HepG2 (cell line): ENCODE data around the gene CYTH2.

ENCODE experiments used
- CHD4 ChIP-seq: fragments of 200-600 bp; sonication (generic); IDR thresholded peaks from 2 replicates; pipeline ENCODE4 v1.7.0; 2017; ENCODE audit warnings: mild to moderate bottlenecking, low read length, borderline replicate concordance
- FOSL1 ChIP-seq: sonication (generic); formaldehyde crosslinking; IDR thresholded peaks from 2 replicates; pipeline ENCODE4 v1.9.0; 2021; ENCODE audit warnings: missing genetic modification reagents, borderline replicate concordance
- GABPA ChIP-seq, 2 experiments: IDR thresholded peaks; 2 replicates each; pipeline ENCODE4 v1.6.1; 2011 to 2016; ENCODE audit warnings: low read depth in 2 of 2, low read length in 1 of 2, missing biosample characterization in 1 of 2, missing genetic modification characterization in 1 of 2
- GTF2F1 ChIP-seq: fragments of 150-350 bp; IDR thresholded peaks from 2 replicates; pipeline ENCODE4 v1.6.1; 2014; ENCODE audit warnings: low read length
- MXI1 ChIP-seq: IDR thresholded peaks from 3 replicates; pipeline ENCODE4 v1.6.1; 2012; ENCODE audit warnings: low read depth, low read length, inconsistent platforms, borderline replicate concordance
- POLR2A ChIP-seq, 2 experiments: IDR thresholded peaks; 2 replicates each; pipeline ENCODE4 v1.6.1; 2011; ENCODE audit warnings: low read depth in 2 of 2, low read length in 2 of 2, mild to moderate bottlenecking in 1 of 2, moderate library complexity in 1 of 2; ENCODE audit not compliant: insufficient read depth in 1 of 2
- YY1 ChIP-seq: IDR thresholded peaks from 2 replicates; pipeline ENCODE4 v1.6.1; 2011; ENCODE audit warnings: low read length, low read depth, moderate library complexity, mild to moderate bottlenecking; ENCODE audit not compliant: insufficient read depth, insufficient replicate concordance
- TF ChIP-seq, protein P1 (sequence below): sonication (generic); formaldehyde crosslinking; IDR thresholded peaks from 2 replicates; pipeline ENCODE4 v1.4.0; 2020; ENCODE audit warnings: low read depth, mild to moderate bottlenecking, missing genetic modification reagents

GRCh38 chr19:48487544-48487943 lies 18.4 kb downstream of the CYTH2 start:
- no peak for TF ChIP-seq YY1
- no peak for TF ChIP-seq MXI1
- TF ChIP-seq CHD4, result no peak
- TF ChIP-seq POLR2A (IDR thresholded peaks at IDR 0.05; ENCODE audit: insufficient read depth in 1 of 2, low read depth in 2 of 2, low read length in 2 of 2), result no peak
- TF ChIP-seq GTF2F1, result no peak
- TF ChIP-seq GABPA (IDR thresholded peaks at IDR 0.05; ENCODE audit: low read depth, low read length), result no peak
- TF ChIP-seq GABPA (CRISPR knock-in tag; IDR thresholded peaks at IDR 0.05; ENCODE audit: low read depth), result no peak
- TF ChIP-seq, protein P1, sequence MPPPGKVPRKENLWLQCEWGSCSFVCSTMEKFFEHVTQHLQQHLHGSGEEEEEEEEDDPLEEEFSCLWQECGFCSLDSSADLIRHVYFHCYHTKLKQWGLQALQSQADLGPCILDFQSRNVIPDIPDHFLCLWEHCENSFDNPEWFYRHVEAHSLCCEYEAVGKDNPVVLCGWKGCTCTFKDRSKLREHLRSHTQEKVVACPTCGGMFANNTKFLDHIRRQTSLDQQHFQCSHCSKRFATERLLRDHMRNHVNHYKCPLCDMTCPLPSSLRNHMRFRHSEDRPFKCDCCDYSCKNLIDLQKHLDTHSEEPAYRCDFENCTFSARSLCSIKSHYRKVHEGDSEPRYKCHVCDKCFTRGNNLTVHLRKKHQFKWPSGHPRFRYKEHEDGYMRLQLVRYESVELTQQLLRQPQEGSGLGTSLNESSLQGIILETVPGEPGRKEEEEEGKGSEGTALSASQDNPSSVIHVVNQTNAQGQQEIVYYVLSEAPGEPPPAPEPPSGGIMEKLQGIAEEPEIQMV (CRISPR knock-in tag), result no peak
- TF ChIP-seq FOSL1, result no peak
